ENCODE measurements around the gene DTYMK. TPM values are rescaled to one million over a fixed set of nuclear protein-coding genes. Genes with fewer than 3 reads are reported as not detected.

Gene DTYMK
- total RNA-seq, 1 experiment from 2014 or later = 88.1 TPM

GRCh38 chr2:241637018-241637794, 49.4 kb downstream of the DTYMK start, which contains the start of the genes ATG4B and THAP4 (continued):
- TF ChIP-seq, protein P1, sequence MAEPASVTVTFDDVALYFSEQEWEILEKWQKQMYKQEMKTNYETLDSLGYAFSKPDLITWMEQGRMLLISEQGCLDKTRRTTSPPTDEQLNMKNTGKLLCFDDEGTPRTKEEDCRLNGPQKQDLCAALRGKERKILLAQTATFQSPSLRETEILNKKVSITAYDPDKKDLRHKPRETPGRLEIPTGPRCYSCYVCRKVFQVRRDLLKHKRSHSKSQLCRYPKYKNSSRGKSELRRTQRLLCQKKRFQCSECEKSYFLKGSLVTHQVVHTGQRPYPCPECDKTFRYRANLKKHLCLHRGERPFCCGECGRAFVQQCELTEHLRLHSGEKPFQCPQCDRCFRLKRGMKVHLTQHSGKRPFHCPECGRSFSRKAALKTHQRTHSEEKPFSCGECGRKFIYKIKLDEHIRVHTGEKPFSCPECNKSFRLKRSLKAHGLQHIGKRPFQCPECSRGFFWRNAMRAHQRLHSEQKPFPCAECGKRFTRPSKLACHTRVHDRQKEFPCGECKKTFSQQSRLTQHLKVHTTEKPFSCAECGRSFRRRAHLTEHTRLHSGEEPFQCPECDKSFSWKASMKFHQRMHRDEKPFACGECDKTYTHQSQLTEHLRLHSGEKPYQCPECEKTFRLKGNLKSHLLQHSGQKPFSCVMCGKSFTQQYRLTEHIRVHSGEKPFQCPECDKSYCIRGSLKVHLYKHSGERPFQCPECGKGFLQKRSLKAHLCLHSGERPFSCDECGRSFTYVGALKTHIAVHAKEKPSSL (CRISPR knock-in tag; conservative IDR thresholded peaks at IDR 0.05) = no peak
- TF ChIP-seq ZNF671 (CRISPR knock-in tag; IDR thresholded peaks at IDR 0.05) (no peak), HMGXB4 (CRISPR knock-in tag; IDR thresholded peaks at IDR 0.05) (peak; percentile 71; the same call in 1 of the 2 replicates), MXD4 (CRISPR knock-in tag; IDR thresholded peaks at IDR 0.05; ENCODE audit: borderline replicate concordance) (no peak), ZNF232 (CRISPR knock-in tag; IDR thresholded peaks at IDR 0.05) (no peak), NFE2L1 (CRISPR knock-in tag; IDR thresholded peaks at IDR 0.05) (no peak), HMGA2 (CRISPR knock-in tag; IDR thresholded peaks at IDR 0.05) (no peak), NFYB (CRISPR knock-in tag; conservative IDR thresholded peaks at IDR 0.05; ENCODE audit: low read depth) (peak; percentile 51; the same call in 1 of the 2 replicates), ZNF121 (CRISPR knock-in tag; IDR thresholded peaks at IDR 0.05) (no peak), TEAD4 (CRISPR knock-in tag; IDR thresholded peaks at IDR 0.05) (no peak), ELF4 (CRISPR knock-in tag; IDR thresholded peaks at IDR 0.05; ENCODE audit: low read depth) (no peak), SP1 (CRISPR knock-in tag; conservative IDR thresholded peaks at IDR 0.05) (peak; percentile 73), TEAD1 (CRISPR knock-in tag; IDR thresholded peaks at IDR 0.05) (no peak), GABPB1 (CRISPR knock-in tag; IDR thresholded peaks at IDR 0.05) (peak; percentile 74), TP53 (CRISPR knock-in tag; IDR thresholded peaks at IDR 0.05) (0 out of 2 replicates have a peak, but pooled peaks have one; percentile 10), NR1H2 (CRISPR knock-in tag; IDR thresholded peaks at IDR 0.05) (no peak), FOXJ3 (CRISPR knock-in tag; IDR thresholded peaks at IDR 0.05; ENCODE audit: borderline replicate concordance) (no peak), MYBL2 (CRISPR knock-in tag; IDR thresholded peaks at IDR 0.05) (peak; percentile 86), PREB (CRISPR knock-in tag; IDR thresholded peaks at IDR 0.05; ENCODE audit: borderline replicate concordance) (no peak), JUN (CRISPR knock-in tag; IDR thresholded peaks at IDR 0.05) (no peak), IRF2 (CRISPR knock-in tag; IDR thresholded peaks at IDR 0.05; ENCODE audit: borderline replicate concordance, low read depth) (no peak), USF2 (CRISPR knock-in tag; IDR thresholded peaks at IDR 0.05) (peak; percentile 45; the same call in 1 of the 2 replicates)
- TF ChIP-seq, protein P2, sequence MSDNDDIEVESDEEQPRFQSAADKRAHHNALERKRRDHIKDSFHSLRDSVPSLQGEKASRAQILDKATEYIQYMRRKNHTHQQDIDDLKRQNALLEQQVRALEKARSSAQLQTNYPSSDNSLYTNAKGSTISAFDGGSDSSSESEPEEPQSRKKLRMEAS (CRISPR knock-in tag; IDR thresholded peaks at IDR 0.05) = 0 out of 2 replicates have a peak, but pooled peaks have one; percentile 48
- TF ChIP-seq, protein P3, sequence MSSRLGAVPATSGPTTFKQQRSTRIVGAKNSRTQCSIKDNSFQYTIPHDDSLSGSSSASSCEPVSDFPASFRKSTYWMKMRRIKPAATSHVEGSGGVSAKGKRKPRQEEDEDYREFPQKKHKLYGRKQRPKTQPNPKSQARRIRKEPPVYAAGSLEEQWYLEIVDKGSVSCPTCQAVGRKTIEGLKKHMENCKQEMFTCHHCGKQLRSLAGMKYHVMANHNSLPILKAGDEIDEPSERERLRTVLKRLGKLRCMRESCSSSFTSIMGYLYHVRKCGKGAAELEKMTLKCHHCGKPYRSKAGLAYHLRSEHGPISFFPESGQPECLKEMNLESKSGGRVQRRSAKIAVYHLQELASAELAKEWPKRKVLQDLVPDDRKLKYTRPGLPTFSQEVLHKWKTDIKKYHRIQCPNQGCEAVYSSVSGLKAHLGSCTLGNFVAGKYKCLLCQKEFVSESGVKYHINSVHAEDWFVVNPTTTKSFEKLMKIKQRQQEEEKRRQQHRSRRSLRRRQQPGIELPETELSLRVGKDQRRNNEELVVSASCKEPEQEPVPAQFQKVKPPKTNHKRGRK (CRISPR knock-in tag; IDR thresholded peaks at IDR 0.05; ENCODE audit: borderline replicate concordance) = no peak
- TF ChIP-seq, protein P4, sequence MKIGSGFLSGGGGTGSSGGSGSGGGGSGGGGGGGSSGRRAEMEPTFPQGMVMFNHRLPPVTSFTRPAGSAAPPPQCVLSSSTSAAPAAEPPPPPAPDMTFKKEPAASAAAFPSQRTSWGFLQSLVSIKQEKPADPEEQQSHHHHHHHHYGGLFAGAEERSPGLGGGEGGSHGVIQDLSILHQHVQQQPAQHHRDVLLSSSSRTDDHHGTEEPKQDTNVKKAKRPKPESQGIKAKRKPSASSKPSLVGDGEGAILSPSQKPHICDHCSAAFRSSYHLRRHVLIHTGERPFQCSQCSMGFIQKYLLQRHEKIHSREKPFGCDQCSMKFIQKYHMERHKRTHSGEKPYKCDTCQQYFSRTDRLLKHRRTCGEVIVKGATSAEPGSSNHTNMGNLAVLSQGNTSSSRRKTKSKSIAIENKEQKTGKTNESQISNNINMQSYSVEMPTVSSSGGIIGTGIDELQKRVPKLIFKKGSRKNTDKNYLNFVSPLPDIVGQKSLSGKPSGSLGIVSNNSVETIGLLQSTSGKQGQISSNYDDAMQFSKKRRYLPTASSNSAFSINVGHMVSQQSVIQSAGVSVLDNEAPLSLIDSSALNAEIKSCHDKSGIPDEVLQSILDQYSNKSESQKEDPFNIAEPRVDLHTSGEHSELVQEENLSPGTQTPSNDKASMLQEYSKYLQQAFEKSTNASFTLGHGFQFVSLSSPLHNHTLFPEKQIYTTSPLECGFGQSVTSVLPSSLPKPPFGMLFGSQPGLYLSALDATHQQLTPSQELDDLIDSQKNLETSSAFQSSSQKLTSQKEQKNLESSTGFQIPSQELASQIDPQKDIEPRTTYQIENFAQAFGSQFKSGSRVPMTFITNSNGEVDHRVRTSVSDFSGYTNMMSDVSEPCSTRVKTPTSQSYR (CRISPR knock-in tag; IDR thresholded peaks at IDR 0.05) = no peak
- TF ChIP-seq, protein P5, sequence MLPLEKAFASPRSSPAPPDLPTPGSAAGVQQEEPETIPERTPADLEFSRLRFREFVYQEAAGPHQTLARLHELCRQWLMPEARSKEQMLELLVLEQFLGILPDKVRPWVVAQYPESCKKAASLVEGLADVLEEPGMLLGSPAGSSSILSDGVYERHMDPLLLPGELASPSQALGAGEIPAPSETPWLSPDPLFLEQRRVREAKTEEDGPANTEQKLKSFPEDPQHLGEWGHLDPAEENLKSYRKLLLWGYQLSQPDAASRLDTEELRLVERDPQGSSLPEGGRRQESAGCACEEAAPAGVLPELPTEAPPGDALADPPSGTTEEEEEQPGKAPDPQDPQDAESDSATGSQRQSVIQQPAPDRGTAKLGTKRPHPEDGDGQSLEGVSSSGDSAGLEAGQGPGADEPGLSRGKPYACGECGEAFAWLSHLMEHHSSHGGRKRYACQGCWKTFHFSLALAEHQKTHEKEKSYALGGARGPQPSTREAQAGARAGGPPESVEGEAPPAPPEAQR (CRISPR knock-in tag; IDR thresholded peaks at IDR 0.05) = no peak
- TF ChIP-seq, protein P6, sequence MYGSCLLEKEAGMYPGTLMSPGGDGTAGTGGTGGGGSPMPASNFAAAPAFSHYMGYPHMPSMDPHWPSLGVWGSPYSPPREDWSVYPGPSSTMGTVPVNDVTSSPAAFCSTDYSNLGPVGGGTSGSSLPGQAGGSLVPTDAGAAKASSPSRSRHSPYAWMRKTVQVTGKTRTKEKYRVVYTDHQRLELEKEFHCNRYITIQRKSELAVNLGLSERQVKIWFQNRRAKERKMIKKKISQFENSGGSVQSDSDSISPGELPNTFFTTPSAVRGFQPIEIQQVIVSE (CRISPR knock-in tag; IDR thresholded peaks at IDR 0.05; ENCODE audit: borderline replicate concordance) = no peak
